Left colon (tissue), 2 donors: ENCODE results near the gene SCN1B. TPM values are rescaled to one million over a fixed set of nuclear protein-coding genes. Genes with fewer than 3 reads are reported as not detected.

Experiments
- ATAC-seq: fragments of 200-7000 bp; cut with Tn5 transposase; one replicate; pipeline ENCODE4 v1.9.1; 2020; ENCODE audit warnings: mild to moderate bottlenecking, moderate library complexity
- DNase-seq, 2 donors: peaks; one replicate each; pipeline ENCODE4 v3.0.0-alpha.2; 2020
- intact Hi-C, 2 donors: fragments of 100-400 bp; cut with DNase I in 1 of 2; cut with micrococcal nuclease in 1 of 2; formaldehyde crosslinking; loops; one replicate each; pipeline versions ENCODE4 v1.11.2 to v1.14.0; 2022; cut with DNase I, micrococcal nuclease
- total RNA-seq, 2 donors: library from RNA; stranded (reverse); fragmentation: NEBNext Ultra II Directional; extraction: Animal tissue kit (Norgen Biotek cat#: 25700); gene quantifications; one replicate each; pipeline ENCODE4 v1.2.1, GENCODE V29; 2021
- donor health status: DM: no; HTN: no; CAD: no.
- donor health status: DM: yes; HTN: yes; CAD: no.

SCN1B gene
- total RNA-seq, 2 donors from 2014 or later: 2.2 to 4.1 TPM

DNA sequence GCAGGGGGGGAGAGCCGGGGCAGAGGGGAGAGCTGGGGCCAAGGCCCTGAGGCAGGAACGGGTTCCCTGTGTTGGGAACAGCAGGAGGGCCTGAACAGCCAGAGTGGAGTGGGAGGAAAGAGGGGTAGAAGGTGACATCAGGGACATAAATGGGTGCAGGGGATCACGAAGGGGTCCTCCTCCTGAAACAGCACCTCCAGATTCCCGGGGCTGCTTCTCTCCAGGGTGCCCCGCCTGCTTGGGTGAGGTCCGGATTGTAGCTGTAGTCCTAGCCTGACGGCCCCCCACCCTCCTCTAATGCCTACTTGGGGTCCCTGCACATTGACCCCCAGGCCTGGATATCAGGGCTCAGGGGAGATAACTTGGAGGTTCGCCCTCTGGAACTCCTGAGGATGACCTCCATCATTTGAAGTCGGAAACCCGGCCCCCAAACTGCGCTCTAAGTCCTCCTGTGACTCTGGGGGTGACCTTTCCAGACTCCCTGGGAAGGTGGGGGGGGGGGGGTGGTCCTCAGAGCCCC lies 473 bp upstream of the SCN1B start:
- ATAC-seq (peak; percentile 9), DNase-seq (no peak)
- intact Hi-C loops: no loop called here

DNA sequence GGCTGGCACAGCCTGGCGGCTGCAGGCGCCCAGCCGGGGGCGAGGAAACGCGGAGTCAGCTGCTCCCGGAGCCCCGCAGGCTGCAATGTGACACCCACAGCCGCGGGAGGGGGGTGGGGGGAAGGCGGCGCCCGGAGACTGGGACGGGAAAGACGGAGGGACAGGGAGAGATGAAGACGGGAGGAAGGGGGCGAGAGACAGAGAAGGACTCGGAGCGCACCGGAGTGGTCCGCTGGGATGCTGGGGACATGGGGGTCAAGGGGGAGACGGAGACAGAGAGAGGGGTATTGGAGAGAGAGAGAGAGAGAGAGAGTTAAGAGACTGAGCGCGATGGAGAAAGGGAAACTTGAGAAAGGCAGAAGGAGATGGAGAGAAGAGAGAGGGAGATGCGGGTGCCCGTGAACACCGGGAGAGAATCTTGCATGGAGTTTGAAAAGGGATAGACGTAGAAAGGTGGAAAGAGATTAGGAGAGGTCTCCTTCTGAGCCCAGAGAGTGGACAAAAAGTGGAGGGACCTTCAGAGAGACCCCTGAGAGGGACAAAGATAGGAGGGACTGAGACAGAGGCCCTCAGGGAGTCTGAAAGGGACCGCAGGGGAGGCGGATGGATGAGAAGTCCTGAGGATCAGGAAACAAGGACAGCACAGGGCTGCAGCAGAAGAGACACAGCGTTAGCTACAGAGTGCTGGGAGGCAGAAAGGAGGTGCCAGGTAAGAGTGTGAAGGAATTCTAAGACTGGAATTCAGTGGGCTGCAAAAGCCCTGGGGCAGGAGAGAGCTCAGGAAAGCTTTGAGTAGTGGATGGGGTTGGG lies 1.0 kb downstream of the SCN1B start:
- ATAC-seq (no peak), DNase-seq (no peak)
- intact Hi-C loops: no loop called here

DNA sequence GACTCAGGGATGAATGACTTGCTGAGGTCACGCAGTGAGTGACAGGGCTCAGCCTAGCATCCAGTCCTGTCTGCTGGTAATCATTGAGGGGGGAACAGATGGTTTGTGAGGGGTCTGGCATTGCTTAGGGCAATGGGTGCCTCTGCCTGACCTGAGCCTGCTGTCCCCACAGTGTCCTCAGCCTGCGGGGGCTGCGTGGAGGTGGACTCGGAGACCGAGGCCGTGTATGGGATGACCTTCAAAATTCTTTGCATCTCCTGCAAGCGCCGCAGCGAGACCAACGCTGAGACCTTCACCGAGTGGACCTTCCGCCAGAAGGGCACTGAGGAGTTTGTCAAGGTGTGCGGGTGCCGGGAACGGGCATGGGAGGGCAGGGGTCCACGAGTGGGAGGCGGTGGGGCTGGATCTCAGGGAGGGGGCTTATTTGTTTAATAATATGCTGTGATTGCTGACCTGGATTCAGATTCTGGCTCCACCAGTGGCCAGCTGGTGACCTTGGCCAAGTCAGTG lies 2.1 kb downstream of the SCN1B start:
- intact Hi-C loops: no loop called here
- DNase-seq (no peak), ATAC-seq (no peak)

DNA sequence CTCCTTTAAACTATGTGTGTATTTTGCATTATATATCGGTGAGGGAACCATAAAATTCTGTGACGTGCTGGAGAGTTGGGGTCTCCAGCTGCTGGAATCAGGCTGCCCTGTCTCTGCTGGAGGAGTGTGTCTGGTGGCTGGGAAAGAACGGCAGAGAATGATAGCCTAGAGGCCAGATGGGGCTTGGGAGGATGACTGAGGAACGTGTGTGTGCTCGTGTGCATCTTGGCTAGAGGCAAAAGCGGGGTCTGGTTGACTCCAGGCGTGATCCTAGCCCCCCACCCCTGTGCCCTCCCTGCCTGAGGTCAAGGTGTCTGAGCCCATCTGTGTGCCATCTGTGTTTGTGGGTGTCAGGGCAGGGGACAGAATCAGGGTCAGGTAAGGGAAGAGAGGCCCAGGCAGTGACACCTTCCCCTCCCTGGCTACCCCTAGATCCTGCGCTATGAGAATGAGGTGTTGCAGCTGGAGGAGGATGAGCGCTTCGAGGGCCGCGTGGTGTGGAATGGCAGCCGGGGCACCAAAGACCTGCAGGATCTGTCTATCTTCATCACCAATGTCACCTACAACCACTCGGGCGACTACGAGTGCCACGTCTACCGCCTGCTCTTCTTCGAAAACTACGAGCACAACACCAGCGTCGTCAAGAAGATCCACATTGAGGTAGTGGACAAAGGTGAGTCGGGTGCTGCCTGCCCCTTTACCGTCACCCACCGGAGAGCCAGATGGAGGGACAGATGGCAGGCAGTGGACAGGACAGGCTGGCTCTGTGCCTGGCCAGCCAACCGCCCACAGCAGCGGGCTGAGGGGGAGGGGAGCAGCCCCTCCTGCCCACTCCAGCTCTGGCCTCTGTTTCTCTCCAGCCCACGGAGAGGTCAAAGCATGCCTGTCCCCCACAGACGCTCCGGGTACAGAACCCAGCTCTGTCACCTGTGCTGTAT lies 3.1 kb downstream of the SCN1B start:
- no peak for DNase-seq
- intact Hi-C loops: no loop called here
- ATAC-seq: no peak

DNA sequence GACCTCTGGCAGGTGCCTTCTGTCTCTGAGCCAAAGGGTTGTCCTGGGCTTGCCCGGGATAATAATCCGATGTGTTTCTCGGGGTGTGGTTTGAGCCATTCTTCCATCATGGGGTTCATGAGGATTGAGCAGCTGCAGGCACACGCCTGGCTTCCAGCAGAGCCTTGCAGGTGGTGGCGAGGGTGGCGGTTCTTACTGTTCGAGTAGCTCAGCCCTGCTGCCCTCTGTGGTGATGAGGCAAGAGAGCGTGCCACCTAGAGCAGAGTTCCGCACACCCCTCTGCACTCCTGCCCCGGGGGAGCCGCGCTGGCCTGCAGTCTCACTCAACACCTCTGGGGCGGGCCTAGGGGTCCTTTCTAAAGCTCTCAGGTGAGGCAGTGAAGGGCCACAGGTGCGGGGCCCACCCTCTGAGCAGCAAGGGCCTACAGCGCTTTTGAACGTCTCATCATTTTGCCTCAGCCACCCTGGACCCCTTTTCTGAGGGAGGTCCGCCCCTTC lies 3.8 kb downstream of the SCN1B start:
- no peak for DNase-seq
- intact Hi-C loops: no loop called here
- ATAC-seq: no peak

DNA sequence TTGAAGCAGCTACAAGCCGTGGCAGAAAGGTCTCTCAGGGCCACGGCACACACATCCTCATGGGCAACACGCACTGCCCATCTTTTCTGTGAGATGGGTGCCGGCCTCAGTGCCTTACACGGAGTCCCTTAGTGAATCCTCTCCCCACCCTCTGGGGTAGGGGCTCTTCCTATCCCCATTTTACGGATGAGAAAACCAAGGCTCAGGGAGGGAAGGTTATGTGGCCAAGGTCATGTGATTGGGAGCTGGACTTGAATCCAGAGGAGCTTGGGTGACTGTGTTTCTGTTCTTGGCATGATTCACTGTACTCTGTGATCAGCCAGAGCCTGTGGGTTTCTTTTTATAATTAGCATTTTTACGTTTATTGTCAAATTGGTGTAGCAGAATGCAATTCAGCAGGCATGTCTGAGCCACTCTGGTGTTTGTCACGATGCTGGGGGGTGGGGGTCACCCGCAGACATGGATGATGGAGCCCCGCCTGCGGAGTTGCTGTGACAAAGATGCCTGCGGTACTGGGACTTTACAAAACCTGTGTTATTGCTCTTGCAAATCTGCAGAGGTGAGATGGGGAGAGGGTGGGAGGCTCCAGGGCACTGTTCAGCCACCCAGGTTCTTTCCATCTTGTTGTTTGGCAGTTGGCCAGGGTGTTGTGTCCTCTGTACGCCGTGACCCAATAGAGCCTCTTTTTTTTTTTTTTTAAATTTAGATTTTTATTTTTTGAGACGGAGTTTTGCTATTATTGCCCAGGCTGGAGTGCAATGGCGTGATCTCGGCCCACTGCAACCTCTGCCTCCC lies 4.5 kb downstream of the SCN1B start:
- ATAC-seq (no peak), DNase-seq (no peak)
- intact Hi-C loops: no loop called here

DNA sequence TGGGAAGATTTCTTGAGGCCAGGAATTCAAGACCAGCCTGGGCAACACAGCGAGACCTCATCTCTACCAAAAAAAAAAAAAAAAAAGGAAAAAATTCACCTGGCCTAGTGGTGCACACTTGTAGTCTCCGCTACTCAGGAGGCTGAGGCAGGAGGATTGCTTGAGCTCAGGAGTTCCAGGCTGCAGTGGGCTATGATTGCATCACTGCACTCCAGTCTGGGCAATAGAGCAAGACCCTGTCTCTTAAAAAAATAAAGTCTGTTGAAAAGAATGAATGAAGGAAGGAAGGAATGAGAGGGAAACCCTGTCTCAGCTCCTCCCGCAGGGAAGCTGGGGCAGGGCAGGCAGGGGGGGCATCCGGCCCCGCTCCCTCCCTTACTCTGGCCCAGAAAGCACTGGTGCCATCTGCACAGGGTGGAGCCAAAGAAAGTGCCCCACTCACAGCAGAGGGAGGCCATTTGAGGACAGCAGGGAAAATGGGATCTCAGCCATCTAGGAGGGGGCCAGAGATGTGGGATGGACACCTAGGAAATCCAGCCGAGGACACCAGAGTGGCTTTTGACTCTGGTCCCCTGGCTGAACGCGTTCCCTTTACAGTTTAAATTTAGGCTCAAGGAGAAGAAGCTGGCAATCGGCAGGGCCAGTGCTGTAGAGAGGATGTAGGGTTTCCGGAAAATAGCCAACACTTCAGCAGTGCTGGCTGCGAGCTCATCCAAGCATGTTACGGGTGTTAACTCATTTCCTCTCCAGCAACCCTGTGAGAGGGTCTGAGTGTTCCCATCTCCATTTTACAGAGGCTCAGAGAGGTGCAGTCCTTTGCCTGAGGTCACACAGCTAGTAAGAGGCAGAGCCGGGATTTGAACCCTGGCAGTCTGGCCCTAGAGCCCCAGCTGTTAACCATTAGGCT lies 7.7 kb downstream of the SCN1B start:
- DNase-seq (no peak), ATAC-seq (no peak)
- intact Hi-C loops: no loop called here

DNA sequence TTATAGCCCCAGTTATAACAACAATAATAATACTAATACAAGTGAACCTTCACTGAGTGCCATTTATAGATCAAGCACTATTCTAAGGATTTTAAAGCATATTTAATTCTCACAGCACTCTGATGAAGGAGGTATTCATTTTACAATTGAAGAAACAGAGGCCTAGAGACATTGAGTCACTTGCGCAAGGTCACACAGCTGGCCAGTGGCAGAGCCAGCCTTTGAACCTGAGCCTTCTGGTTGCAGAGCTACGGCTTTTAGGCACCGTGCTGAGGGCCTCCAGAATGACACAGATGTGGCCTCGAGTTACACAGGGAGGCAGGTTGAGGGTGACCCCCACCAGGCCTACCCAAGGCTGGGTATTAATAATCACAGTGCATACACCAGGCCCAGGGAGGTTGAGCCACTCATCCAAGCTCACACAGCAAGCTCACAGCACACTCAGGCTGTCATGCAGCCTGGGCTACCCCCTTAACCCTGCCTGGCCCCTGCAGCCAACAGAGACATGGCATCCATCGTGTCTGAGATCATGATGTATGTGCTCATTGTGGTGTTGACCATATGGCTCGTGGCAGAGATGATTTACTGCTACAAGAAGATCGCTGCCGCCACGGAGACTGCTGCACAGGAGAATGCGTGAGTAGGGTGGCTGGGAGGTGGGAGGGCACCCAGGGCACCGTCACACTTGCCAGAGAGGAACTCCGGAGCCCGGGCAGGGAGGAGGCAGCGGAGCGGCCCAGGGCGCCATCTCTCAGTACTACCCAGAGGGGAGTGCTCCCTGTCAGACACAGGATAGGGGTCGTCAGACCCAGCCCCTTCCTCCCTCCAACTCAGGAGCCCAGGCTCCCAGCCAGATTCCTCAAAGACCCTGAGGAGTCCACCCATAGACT lies 8.6 kb downstream of the SCN1B start:
- ATAC-seq (no peak), DNase-seq (no peak)
- intact Hi-C loops: no loop called here

DNA sequence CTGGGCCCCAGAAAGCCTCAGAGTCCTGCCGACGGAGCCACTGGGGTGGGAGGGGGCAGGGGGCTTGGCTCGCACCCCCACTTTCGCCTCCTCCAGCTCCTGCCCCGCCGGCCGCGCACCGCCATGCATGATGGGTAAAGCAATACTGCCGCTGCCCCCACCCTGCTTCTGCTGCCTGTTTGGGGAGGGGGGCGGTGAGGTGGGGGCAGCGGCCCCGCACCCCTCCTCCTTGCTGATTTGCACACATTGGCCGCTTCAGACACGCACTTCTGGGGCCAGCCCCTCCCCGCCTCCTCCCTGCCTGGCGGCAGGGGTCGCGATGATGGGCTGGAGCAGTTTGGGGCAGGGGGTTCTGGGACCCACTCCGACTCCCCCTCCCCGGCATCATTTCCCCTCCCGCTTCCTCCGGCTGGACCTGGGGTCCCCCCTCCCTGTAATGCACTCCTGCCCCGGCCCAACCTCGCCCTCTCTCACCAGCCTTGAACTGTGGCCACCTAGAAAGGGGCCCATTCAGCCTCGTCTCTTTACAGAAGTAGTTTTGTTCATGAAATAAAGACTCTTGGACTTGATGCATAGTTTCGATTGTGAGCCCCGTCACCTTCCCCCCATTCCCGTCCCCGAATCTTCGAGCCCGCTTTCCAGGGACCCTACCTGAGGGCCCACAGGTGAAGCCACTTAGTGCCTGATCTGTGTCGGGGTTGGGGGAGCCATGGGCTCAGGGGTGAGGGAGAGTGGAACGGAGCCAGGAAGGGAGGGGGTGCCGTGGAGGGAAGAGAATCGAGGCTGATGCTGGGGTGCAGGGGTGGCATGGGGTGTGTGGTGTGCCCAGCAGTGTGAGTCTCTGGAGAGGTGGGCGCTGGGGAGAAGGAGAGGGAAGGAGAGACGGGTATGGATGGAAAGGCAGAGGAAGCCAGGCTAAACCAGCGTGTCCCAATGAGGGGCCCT lies 9.9 kb downstream of the SCN1B start:
- ATAC-seq (no peak), DNase-seq (no peak)
- intact Hi-C loops: no loop called here

DNA sequence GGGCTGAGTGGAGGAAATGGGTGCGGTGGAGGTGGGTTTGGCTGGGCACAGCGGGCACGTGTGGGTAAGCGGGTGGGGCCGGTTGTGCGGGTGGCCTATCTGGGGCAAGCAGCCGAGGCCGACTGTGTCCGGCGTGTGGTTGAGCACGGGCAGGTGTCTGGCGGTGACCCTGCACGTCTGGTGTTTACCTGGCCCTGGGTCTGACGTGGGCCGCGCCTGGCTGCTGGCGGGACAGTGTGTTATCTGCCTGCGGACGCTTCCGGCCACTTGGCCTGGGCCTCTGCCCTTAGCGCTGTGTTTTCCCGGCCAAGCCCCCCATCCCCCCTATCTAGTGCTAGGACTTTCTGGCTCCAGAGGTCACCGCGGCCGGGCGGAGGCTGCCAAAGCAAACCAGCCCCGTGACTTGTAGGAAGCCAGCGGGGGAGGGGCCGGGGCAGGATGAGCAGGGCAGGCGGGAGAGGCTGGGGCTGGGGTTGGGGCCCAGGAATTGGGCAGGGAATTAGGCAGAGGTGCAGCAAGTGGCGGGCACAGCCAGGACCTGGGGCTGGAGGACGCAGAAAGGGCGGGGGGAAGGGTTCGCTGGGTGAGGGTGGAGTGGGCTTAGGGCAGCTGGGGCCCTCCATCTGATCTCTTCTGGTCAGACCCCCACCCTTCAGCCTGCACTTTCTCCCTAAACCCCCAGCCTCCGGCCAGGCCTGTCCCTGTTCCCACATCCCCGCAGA lies 10.7 kb downstream of the SCN1B start:
- DNase-seq (peak; percentile 77 to 84), ATAC-seq (peak; percentile 81)
- intact Hi-C loops: no loop called here

DNA sequence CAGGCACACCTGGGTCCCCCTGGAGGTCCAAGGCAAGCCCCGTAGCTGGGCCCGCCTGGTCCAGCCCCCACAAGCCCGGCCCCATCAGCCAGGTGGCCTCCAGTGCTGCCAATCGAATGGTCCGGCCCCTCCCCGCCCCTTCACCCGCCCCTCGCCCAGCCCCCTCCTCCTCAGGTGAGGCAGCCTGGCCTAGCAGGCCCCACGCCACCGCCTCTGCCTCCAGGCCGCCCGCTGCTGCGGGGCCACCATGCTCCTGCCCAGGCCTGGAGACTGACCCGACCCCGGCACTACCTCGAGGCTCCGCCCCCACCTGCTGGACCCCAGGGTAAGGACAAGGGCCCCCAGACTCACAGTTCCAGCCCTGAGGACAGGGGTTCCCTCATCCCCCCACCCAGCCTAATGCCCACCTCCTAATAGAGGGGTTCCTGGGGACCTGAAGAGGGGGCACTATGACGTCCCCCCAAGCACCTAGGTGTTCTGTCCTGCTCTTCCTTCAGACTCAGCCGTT lies 11.3 kb downstream of the SCN1B start, which contains the start of gene HPN:
Gene HPN, plus strand, starts transcription at position 174 of the 508 bp plus-strand sequence. CDS start 786 bp downstream, outside the sequence.
- intact Hi-C loops: no loop called here
- DNase-seq: no peak
- no peak for ATAC-seq

DNA sequence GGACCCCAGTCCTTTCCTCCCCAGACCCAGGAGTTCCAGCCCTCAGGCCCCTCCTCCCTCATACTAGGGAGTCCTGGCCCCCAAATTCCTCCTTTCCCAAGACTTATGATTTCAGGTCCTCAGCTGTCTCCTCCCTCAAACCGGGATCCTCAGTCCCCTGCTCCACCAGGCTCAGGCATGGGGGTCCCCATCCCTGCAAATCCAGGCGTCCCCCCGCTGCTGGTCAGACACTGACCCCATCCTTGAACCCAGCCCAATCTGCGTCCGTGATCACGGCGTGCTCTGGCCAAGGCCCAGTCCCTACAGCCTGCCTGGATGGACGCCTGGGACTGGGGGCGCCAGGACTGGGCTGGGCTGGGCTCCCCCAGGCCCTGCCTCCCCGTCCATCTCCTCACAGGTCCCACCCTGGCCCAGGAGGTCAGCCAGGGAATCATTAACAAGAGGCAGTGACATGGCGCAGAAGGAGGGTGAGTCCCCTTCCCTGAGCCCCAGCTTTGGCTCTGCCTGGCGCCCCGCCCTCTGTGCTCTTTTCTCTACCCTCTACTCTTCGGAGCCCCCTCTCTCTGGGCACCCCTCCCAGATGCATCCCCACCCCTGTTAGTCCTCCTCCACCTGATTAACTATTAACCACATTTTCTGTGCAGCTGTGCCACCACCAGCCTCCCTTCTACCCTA lies 11.9 kb downstream of the SCN1B start:
- no peak for DNase-seq
- intact Hi-C loops: no loop called here
- no peak for ATAC-seq

DNA sequence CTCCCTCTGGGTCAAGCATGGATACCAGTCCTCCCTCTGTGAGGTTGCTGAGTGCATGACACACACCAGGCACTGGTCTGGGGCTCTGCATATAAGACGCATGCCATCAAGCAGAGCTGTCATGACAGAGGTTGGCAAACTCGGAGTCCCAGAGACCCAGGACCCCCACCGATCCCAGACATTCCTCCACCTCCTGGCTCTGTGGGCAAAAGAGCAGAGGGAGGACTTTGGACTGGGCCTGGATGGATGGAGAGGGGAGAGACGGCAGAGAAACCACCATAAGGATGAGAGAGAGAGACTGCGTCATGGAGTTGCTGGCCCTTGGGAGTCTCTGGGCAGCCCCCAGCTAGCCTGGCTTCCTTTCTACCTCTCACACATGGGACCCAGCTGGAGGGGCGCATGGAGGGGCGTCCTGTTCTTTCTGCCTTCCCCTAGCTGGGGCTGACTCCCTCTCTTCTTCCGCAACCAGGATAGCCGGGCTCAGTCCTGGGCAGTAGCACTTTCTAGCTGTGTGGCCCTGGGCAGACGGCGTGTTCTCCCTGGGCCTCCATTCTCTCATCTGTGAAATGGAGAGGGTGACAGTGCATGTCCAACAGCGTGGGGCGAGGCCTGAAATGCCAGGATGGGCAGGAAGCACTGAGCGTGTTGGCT lies 12.8 kb downstream of the SCN1B start:
- no peak for DNase-seq
- intact Hi-C loops: no loop called here
- no peak for ATAC-seq

DNA sequence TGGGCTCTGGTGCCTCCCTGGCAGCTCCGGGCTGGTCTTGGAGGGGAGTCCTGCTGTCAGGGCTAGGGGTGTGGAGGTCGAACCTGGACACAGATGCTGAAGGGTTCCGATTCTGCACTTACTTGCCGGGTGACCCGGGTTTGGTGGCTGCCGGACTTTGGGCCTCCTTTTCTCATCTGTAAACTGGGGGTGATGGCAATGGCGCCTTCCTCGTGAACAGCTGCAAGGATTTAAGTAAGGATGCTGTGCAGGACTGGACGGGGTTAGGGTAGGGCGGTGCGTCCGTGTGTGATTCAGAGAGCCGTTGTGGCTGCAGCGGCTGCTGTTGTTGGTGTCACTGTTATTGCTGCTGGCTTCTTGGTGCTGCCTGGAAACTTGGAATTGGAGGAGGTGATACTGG lies 13.6 kb downstream of the SCN1B start:
- no peak for DNase-seq
- ATAC-seq: no peak
- intact Hi-C loops: no loop called here
